CD4-positive, alpha-beta T cell (primary cell): Measurements from ENCODE around the gene C3orf20. TPM values are rescaled to one million over a fixed set of nuclear protein-coding genes. Genes with fewer than 3 reads are reported as not detected.
"Not testable (repeated sequence)": the region's sequence is repeated elsewhere in the genome, so short reads cannot be mapped to it uniquely, and the experiment has no call there.

Experiments used
- ATAC-seq: fragments of 200-7000 bp; cut with Tn5 transposase; one replicate; pipeline ENCODE4 v1.10.0; 2022; ENCODE audit warnings: mild to moderate bottlenecking; ENCODE audit not compliant: poor library complexity
- CTCF ChIA-PET: fragments of 350-600 bp; sonication (Branson Sonifier 250); formaldehyde crosslinking; loops from one replicate; lab custom pipeline; 2021; ENCODE audit warnings: antibody characterized with exemption, inconsistent platforms; lab: Charles Lee
- POLR2A ChIA-PET: fragments of 350-600 bp; sonication (Branson Sonifier 250); formaldehyde crosslinking; loops from one replicate; lab custom pipeline; 2021; ENCODE audit warnings: antibody characterized with exemption, inconsistent platforms; lab: Charles Lee
- DNase-seq, 14 experiments: peaks; one replicate each; pipeline ENCODE4 v3.0.0-alpha.2; 2013 to 2020; ENCODE audit warnings: mixed read lengths in 2 of 14
- H3K27ac ChIP-seq, 2 donors: one replicate each; pipeline versions ENCODE4 v1.5.1 to v1.7.0; 2013; ENCODE audit warnings: low read length in 2 of 2, low read depth in 1 of 2, mild to moderate bottlenecking in 1 of 2
- H3K27me3 ChIP-seq, 2 experiments: 1 replicate in 1 of 2; 2 replicates in 1 of 2; pipeline versions ENCODE4 v1.6.1 to v1.7.0; 2013; ENCODE audit warnings: low read length in 2 of 2, control low read depth in 1 of 2, mild to moderate bottlenecking in 1 of 2, moderate library complexity in 1 of 2; ENCODE audit not compliant: insufficient read depth in 2 of 2, control insufficient read depth in 1 of 2
- H3K36me3 ChIP-seq: one replicate; pipeline ENCODE4 v1.6.1; 2013; ENCODE audit warnings: low read length, control low read depth; ENCODE audit not compliant: insufficient read depth
- H3K4me1 ChIP-seq: one replicate; pipeline ENCODE4 v1.6.1; 2013; ENCODE audit warnings: low read length, control low read depth; ENCODE audit not compliant: insufficient read depth
- H3K4me3 ChIP-seq: one replicate; pipeline ENCODE4 v1.5.1; 2013; ENCODE audit warnings: mild to moderate bottlenecking, low read length, moderate library complexity
- H3K9me3 ChIP-seq, 2 experiments: 1 replicate in 1 of 2; 2 replicates in 1 of 2; pipeline versions ENCODE4 v1.6.1 to v1.7.0; 2013; ENCODE audit warnings: low read length in 2 of 2, mild to moderate bottlenecking in 2 of 2, control low read depth in 1 of 2, moderate library complexity in 1 of 2; ENCODE audit not compliant: control insufficient read depth in 1 of 2, insufficient read depth in 1 of 2
- H3K27ac Mint-ChIP-seq: one replicate; pipeline ENCODE4 v1.8.0; 2020; ENCODE audit warnings: mixed read lengths
- H3K27me3 Mint-ChIP-seq: one replicate; pipeline ENCODE4 v1.8.0; 2021; ENCODE audit warnings: mixed read lengths
- H3K36me3 Mint-ChIP-seq: one replicate; pipeline ENCODE4 v1.8.0; 2021; ENCODE audit warnings: low read depth, mixed read lengths
- H3K4me1 Mint-ChIP-seq: one replicate; pipeline ENCODE4 v1.8.0; 2021; ENCODE audit warnings: low read depth, mixed read lengths
- H3K4me3 Mint-ChIP-seq: one replicate; pipeline ENCODE4 v1.8.0; 2020; ENCODE audit warnings: mild to moderate bottlenecking, mixed read lengths
- H3K9me3 Mint-ChIP-seq: one replicate; pipeline ENCODE4 v1.8.0; 2020; ENCODE audit warnings: mixed read lengths
- CTCF ChIP-seq: fragments of 200-600 bp; IDR thresholded peaks from one replicate; pipeline ENCODE4 v1.8.0; 2022; ENCODE audit warnings: antibody characterized with exemption, mild to moderate bottlenecking
- intact Hi-C, 2 experiments: fragments of 100-400 bp; cut with DNase I in 1 of 2; cut with micrococcal nuclease in 1 of 2; formaldehyde crosslinking; loops; one replicate each; pipeline versions ENCODE4 v1.15.1 to v1.9.0; 2023 to 2025; cut with DNase I, micrococcal nuclease
- total RNA-seq, 174 experiments: library from RNA in 2 of 174; stranded (reverse) in 2 of 174; gene quantifications; one replicate each; pipeline ENCODE4 v1.2.3 and lab custom pipeline; 2021 to 2026

Gene C3orf20
- total RNA-seq, 2 experiments from 2014 or later: 0.14 TPM; not detected in 1

- Mint-ChIP-seq H3K4me1 (peaks cover 5% of the 10 kb centered on the region), H3K27ac (no peak overlapping the region), H3K4me3 (no peak overlapping the region), H3K27me3 (peaks cover 51% of the 10 kb centered on the region), H3K9me3 (no peaks in the 10 kb centered on the region), H3K36me3 (no peaks in the 10 kb centered on the region)
- H3K4me1 ChIP-seq: peaks cover 11% of the 10 kb centered on the region
- H3K27me3 ChIP-seq: peaks cover 26 to 29% of the 10 kb centered on the region in 2 experiments
- POLR2A ChIA-PET: no interaction called here
- no peak overlapping the region for H3K4me3 ChIP-seq
- no peak for TF ChIP-seq CTCF
- H3K36me3 ChIP-seq: no peaks in the 10 kb centered on the region
- ATAC-seq: no peak
- no peak overlapping the region for H3K27ac ChIP-seq
- no peaks in the 10 kb centered on the region for H3K9me3 ChIP-seq
- peak in 4 of 14 experiments; percentile 11 to 48 (median 22) for DNase-seq
- intact Hi-C loops: no loop called here
- CTCF ChIA-PET: no interaction called here
These were observed 131.8 kb downstream of the C3orf20 start for GRCh38 chr3:14806641-14807263.

GRCh38 chr3:14808025-14808424, 133.1 kb downstream of the C3orf20 start:
- peaks cover 11% of the 10 kb centered on the region for H3K4me1 ChIP-seq
- intact Hi-C loops: no loop called here
- no peak overlapping the region for H3K4me3 ChIP-seq
- H3K27ac ChIP-seq: no peak overlapping the region
- Mint-ChIP-seq H3K9me3 (no peaks in the 10 kb centered on the region), H3K27me3 (peaks cover 64% of the 10 kb centered on the region), H3K27ac (no peak overlapping the region), H3K4me1 (peaks cover 5% of the 10 kb centered on the region), H3K4me3 (no peak overlapping the region), H3K36me3 (no peaks in the 10 kb centered on the region)
- ChIA-PET POLR2A (no interaction called here), CTCF (no interaction called here)
- DNase-seq: no peak
- no peak for TF ChIP-seq CTCF
- no peaks in the 10 kb centered on the region for H3K36me3 ChIP-seq
- ATAC-seq: no peak
- H3K9me3 ChIP-seq: no peaks in the 10 kb centered on the region
- peaks cover 38 to 41% of the 10 kb centered on the region in 2 experiments for H3K27me3 ChIP-seq

GRCh38 chr3:14808502-14809266, 133.7 kb downstream of the C3orf20 start:
- ATAC-seq (no peak), DNase-seq (no peak)
- H3K27me3 Mint-ChIP-seq: peaks cover 70% of the 10 kb centered on the region
- no peak overlapping the region for H3K4me3 ChIP-seq
- intact Hi-C loops: no loop called here
- peaks cover 11% of the 10 kb centered on the region for H3K4me1 ChIP-seq
- H3K4me3 Mint-ChIP-seq: no peak overlapping the region
- no peak overlapping the region for H3K27ac Mint-ChIP-seq
- POLR2A ChIA-PET: no interaction called here
- H3K36me3 Mint-ChIP-seq: no peaks in the 10 kb centered on the region
- H3K4me1 Mint-ChIP-seq: peaks cover 5% of the 10 kb centered on the region
- TF ChIP-seq CTCF: no peak
- CTCF ChIA-PET: no interaction called here
- no peaks in the 10 kb centered on the region for H3K9me3 ChIP-seq
- no peaks in the 10 kb centered on the region for H3K36me3 ChIP-seq
- no peaks in the 10 kb centered on the region for H3K9me3 Mint-ChIP-seq
- no peak overlapping the region for H3K27ac ChIP-seq
- H3K27me3 ChIP-seq: peaks cover 43 to 44% of the 10 kb centered on the region in 2 experiments

GRCh38 chr3:14809611-14810010, 134.7 kb downstream of the C3orf20 start:
- H3K4me3 Mint-ChIP-seq, H3K4me3 ChIP-seq, H3K27ac ChIP-seq, H3K9me3 ChIP-seq, intact Hi-C loops, H3K4me1 Mint-ChIP-seq, DNase-seq, H3K36me3 Mint-ChIP-seq, H3K27ac Mint-ChIP-seq, CTCF ChIA-PET, H3K4me1 ChIP-seq, H3K9me3 Mint-ChIP-seq, H3K36me3 ChIP-seq, ATAC-seq, POLR2A ChIA-PET: not testable (repeated sequence)
- H3K27me3 ChIP-seq: peaks cover 43 to 51% of the 10 kb centered on the region in 2 experiments
- peaks cover 80% of the 10 kb centered on the region for H3K27me3 Mint-ChIP-seq
